ENCODE measurements around the gene OIT3. TPM values are rescaled to one million over a fixed set of nuclear protein-coding genes. Genes with fewer than 3 reads are reported as not detected.
"Not testable (repeated sequence)": the region's sequence is repeated elsewhere in the genome, so short reads cannot be mapped to it uniquely, and the experiment has no call there.

Gene OIT3
- total RNA-seq, 2 donors from 2014 or later: not detected

DNA sequence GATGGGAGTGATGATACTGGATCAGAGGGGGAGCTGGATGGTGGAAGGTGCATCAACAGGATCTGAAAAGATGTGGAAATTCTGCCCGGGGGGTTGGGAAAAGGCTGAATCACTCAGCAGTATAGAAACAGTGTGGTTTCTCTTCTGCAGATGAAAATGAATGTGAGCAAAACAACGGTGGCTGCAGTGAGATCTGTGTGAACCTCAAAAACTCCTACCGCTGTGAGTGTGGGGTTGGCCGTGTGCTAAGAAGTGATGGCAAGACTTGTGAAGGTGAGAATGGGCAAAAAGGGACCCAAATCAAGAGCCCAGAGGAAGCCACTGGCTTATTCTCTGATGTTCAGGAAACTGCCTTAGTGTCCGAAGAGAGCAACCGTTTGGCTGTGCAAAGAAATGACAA, 12.9 kb downstream of the OIT3 start:
- no peak for DNase-seq (ENCODE audit: low spot score)
- H3K9me3 ChIP-seq: no peaks in the 10 kb centered on the region
- intact Hi-C loops (cut with DNase I): no loop called here
- TF ChIP-seq POLR2AphosphoS5 (IDR thresholded peaks at IDR 0.05) (no peak), POLR2A (IDR thresholded peaks at IDR 0.05) (no peak)
- TF ChIP-seq, protein P1, sequence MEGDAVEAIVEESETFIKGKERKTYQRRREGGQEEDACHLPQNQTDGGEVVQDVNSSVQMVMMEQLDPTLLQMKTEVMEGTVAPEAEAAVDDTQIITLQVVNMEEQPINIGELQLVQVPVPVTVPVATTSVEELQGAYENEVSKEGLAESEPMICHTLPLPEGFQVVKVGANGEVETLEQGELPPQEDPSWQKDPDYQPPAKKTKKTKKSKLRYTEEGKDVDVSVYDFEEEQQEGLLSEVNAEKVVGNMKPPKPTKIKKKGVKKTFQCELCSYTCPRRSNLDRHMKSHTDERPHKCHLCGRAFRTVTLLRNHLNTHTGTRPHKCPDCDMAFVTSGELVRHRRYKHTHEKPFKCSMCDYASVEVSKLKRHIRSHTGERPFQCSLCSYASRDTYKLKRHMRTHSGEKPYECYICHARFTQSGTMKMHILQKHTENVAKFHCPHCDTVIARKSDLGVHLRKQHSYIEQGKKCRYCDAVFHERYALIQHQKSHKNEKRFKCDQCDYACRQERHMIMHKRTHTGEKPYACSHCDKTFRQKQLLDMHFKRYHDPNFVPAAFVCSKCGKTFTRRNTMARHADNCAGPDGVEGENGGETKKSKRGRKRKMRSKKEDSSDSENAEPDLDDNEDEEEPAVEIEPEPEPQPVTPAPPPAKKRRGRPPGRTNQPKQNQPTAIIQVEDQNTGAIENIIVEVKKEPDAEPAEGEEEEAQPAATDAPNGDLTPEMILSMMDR (IDR thresholded peaks at IDR 0.05): no peak
- H3K36me3 ChIP-seq: no peaks in the 10 kb centered on the region
- H3K27ac ChIP-seq: no peak overlapping the region
- H3K27me3 ChIP-seq (replicated peaks; ENCODE audit: insufficient read depth): no peaks in the 10 kb centered on the region
- no peak overlapping the region for H3K4me3 ChIP-seq
- 93% methylated on average over 6 of the region's 6 CpGs for WGBS
- no peaks in the 10 kb centered on the region for H3K4me1 ChIP-seq (replicated peaks)

DNA sequence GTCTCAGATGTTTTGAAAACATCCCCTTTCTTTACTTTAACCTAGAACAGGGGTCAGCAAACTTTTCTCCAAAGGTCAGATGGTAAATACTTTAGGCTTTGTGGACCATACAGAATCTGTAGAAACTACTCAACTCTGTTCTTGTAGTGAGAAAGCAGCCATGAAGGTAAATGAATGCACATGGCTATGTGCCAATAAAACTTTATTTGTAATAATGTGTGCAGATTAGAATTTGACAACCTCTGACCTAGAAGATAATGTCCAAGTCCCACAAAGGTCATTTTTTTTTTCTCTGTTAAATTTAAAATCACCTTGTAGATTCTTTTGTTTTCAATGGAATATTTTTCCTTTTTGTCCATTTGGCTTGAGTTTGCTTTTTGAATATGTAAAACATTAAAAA, 17.2 kb downstream of the OIT3 start:
- Histone ChIP-seq H3K4me3 (no peak overlapping the region), H3K4me1 (replicated peaks) (no peaks in the 10 kb centered on the region), H3K36me3 (no peaks in the 10 kb centered on the region), H3K9me3 (no peaks in the 10 kb centered on the region), H3K27ac (no peak overlapping the region), H3K27me3 (replicated peaks; ENCODE audit: insufficient read depth) (no peaks in the 10 kb centered on the region)
- DNase-seq (ENCODE audit: low spot score): no peak
- intact Hi-C loops (cut with DNase I): no loop called here
- TF ChIP-seq, protein P1 (IDR thresholded peaks at IDR 0.05): no peak
- TF ChIP-seq POLR2A (IDR thresholded peaks at IDR 0.05): no peak
- TF ChIP-seq POLR2AphosphoS5 (IDR thresholded peaks at IDR 0.05): no peak

DNA sequence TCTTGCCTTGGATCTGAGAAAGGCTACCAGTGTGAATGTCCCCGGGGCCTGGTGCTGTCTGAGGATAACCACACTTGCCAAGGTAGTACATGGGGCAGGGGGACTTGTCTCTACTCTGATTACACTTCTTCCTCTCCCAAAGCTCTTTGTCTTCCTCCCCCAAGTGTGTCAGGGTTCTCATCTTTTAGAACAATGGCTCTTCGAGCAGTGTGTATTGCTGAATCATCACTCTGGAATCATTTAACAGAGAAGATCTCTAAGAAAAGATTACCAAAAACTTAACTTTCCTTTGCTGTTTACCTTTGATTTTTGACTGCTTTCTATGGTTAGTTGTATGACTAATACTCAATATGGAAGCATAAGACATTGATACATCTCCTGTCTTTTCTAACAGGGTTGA, 18.2 kb downstream of the OIT3 start:
- H3K9me3 ChIP-seq: no peaks in the 10 kb centered on the region
- WGBS: 94% methylated on average over 2 of the region's 2 CpGs
- intact Hi-C loops (cut with DNase I): no loop called here
- no peaks in the 10 kb centered on the region for H3K36me3 ChIP-seq
- no peaks in the 10 kb centered on the region for H3K27me3 ChIP-seq (replicated peaks; ENCODE audit: insufficient read depth)
- TF ChIP-seq, protein P1 (IDR thresholded peaks at IDR 0.05): no peak
- TF ChIP-seq POLR2A (IDR thresholded peaks at IDR 0.05): no peak
- DNase-seq (ENCODE audit: low spot score): no peak
- no peak overlapping the region for H3K4me3 ChIP-seq
- H3K4me1 ChIP-seq (replicated peaks): no peaks in the 10 kb centered on the region
- H3K27ac ChIP-seq: no peak overlapping the region

DNA sequence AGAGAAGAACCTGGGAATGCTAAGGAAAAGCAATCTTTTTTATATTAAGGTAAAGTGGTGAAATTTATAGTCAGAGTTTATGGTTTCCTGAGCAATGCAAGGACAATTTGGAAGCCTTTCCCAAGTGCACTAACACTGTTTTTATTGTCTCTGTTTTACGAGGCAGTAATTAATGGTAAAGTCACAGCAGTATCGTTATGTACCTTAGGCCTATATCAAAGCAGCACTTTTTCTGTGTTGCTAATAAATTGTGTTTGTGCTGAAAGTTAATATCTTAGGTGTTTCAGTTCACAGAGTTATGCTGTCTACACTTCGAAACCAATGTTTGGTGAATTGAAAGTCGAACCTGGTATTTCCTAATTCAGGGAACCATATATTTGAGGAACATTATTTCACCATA, 19.2 kb downstream of the OIT3 start:
- Histone ChIP-seq H3K36me3 (no peaks in the 10 kb centered on the region), H3K4me1 (replicated peaks) (no peaks in the 10 kb centered on the region), H3K27ac (no peak overlapping the region), H3K4me3 (no peak overlapping the region), H3K9me3 (no peaks in the 10 kb centered on the region), H3K27me3 (replicated peaks; ENCODE audit: insufficient read depth) (no peaks in the 10 kb centered on the region)
- TF ChIP-seq POLR2AphosphoS5 (IDR thresholded peaks at IDR 0.05) (no peak), POLR2A (IDR thresholded peaks at IDR 0.05) (no peak)
- TF ChIP-seq, protein P1 (IDR thresholded peaks at IDR 0.05): no peak
- no peak for DNase-seq (ENCODE audit: low spot score)
- intact Hi-C loops (cut with DNase I): no loop called here
- 37% methylated on average over 4 of the region's 4 CpGs for WGBS

DNA sequence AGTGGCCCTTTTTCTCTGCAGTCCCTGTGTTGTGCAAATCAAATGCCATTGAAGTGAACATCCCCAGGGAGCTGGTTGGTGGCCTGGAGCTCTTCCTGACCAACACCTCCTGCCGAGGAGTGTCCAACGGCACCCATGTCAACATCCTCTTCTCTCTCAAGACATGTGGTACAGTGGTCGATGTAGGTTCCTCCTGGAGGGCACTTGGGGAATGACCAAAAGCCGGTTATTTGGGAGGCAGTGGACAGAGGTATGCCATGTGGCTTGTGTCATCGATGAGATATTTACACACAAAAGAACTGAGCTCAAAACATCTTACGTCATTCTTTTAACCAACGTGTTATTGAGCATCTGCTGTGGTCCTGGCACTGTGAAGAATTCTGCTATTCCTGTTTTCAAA, 19.7 kb downstream of the OIT3 start:
- Histone ChIP-seq H3K36me3 (no peaks in the 10 kb centered on the region), H3K9me3 (no peaks in the 10 kb centered on the region), H3K4me1 (replicated peaks) (no peaks in the 10 kb centered on the region), H3K4me3 (no peak overlapping the region), H3K27me3 (replicated peaks; ENCODE audit: insufficient read depth) (no peaks in the 10 kb centered on the region), H3K27ac (no peak overlapping the region)
- intact Hi-C loops (cut with DNase I): no loop called here
- TF ChIP-seq POLR2AphosphoS5 (IDR thresholded peaks at IDR 0.05): no peak
- DNase-seq (ENCODE audit: low spot score): no peak
- WGBS: 78% methylated on average over 7 of the region's 7 CpGs

DNA sequence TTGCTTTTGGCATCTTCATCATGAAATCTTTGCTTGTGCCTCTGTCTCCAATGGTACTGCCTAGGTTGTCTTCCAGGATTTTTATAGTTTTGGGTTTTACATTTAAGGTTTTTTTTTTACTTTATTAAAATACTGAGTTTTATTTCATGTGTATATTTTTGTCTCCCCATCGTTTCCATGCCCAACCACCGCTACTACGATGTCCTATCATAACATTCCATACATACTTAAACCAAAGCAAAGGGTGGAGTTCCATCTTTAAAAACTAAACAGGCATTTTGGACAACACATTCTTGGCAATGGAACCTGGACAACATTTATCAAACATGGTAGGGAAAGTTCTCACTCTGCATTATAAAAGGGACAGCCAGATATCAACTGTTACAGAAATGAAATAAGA, 23.7 kb downstream of the OIT3 start:
- intact Hi-C loops (cut with DNase I); H3K9me3 ChIP-seq; H3K36me3 ChIP-seq; H3K27ac ChIP-seq; H3K4me1 ChIP-seq (replicated peaks); DNase-seq (ENCODE audit: low spot score); H3K27me3 ChIP-seq (replicated peaks; ENCODE audit: insufficient read depth); H3K4me3 ChIP-seq: not testable (repeated sequence)
- WGBS: 43% methylated on average over 3 of the region's 3 CpGs

DNA sequence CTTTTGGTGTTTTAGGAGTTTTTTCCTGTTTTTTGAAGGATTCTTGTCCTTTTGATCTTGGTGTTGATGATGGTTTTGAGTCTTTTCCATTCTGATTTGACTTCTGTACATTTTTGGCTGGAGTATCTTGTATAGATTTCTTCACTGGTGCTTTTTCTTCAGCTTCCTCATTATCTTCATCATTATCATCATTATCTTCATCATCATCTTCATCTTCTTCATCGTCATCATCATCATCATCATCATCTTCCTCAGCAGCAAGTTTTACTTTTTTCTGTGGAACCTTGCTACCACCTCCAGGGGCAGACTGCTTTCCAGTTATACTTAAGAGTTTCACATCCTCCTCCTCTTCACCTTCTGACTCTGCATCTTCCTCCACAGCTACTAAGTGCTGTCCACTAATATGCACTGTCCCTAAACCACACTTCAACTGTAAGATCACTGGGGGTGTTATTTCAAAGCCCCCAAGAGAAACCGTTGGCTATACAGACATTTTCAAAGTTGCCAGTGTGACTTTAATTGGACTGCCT, 24.3 kb downstream of the OIT3 start:
- 83% methylated on average over 2 of the region's 2 CpGs for WGBS
- H3K36me3 ChIP-seq; H3K4me3 ChIP-seq; H3K9me3 ChIP-seq; intact Hi-C loops (cut with DNase I); DNase-seq (ENCODE audit: low spot score); H3K4me1 ChIP-seq (replicated peaks); H3K27ac ChIP-seq; H3K27me3 ChIP-seq (replicated peaks; ENCODE audit: insufficient read depth): not testable (repeated sequence)

Measured in prostate gland (tissue), 2 donors.